Bronchial epithelial cell (primary cell): ENCODE results near the gene FAM81B. TPM values are rescaled to one million over a fixed set of nuclear protein-coding genes. Genes with fewer than 3 reads are reported as not detected.
"Not testable (repeated sequence)": the region's sequence is repeated elsewhere in the genome, so short reads cannot be mapped to it uniquely, and the experiment has no call there.

Experiments
- DNase-seq: peaks from one replicate; pipeline ENCODE4 v3.0.0-alpha.2; 2010; ENCODE audit warnings: low read depth
- FAIRE-seq: peaks from 2 replicates; lab custom pipeline; 2011; peaks lifted over from hg19 to GRCh38; lab: Jason Lieb, UNC
- H3K27me3 ChIP-seq: 2 replicates; pipeline ENCODE4 v1.5.1; 2011; ENCODE audit warnings: low read length; ENCODE audit not compliant: control insufficient read depth, insufficient read depth
- H3K36me3 ChIP-seq: 2 replicates; pipeline ENCODE4 v1.5.1; 2011; ENCODE audit warnings: low read length; ENCODE audit not compliant: control insufficient read depth, insufficient read depth
- H3K4me3 ChIP-seq: 2 replicates; pipeline ENCODE4 v1.5.1; 2011; ENCODE audit warnings: mild to moderate bottlenecking, low read depth, low read length, control low read depth
- CTCF ChIP-seq: IDR thresholded peaks from 2 replicates; pipeline ENCODE4 v1.5.1; 2011; ENCODE audit warnings: mild to moderate bottlenecking, moderate library complexity, low read length, control low read depth, inconsistent platforms; ENCODE audit not compliant: insufficient read depth, severe bottlenecking
- total RNA-seq: library from RNA; depleted of rRNA; stranded (reverse); fragments of >200 nt; gene quantifications from 2 replicates; pipeline ENCODE4 v1.2.1, GENCODE V29; 2014

FAM81B gene
- total RNA-seq, 1 donor from 2014 or later = not detected

- no peak for TF ChIP-seq CTCF
- DNase-seq (no peak), FAIRE-seq (no peak)
- no peak overlapping the region for H3K4me3 ChIP-seq
- no peaks in the 10 kb centered on the region for H3K36me3 ChIP-seq
- H3K27me3 ChIP-seq = no peaks in the 10 kb centered on the region
These were observed 32.3 kb upstream of the FAM81B start for GRCh38 chr5:95358848-95359247.

GRCh38 chr5:95360667-95361066 is 30.5 kb upstream of the FAM81B start:
- not testable (repeated sequence) for FAIRE-seq

GRCh38 chr5:95365302-95366095 is 25.7 kb upstream of the FAM81B start:
- no peak for FAIRE-seq
- no peak for DNase-seq
- no peaks in the 10 kb centered on the region for H3K27me3 ChIP-seq
- no peak overlapping the region for H3K4me3 ChIP-seq
- no peaks in the 10 kb centered on the region for H3K36me3 ChIP-seq
- TF ChIP-seq CTCF = no peak

More at GRCh38 chr5:95360667-95361066, 30.5 kb upstream of the FAM81B start:
- H3K4me3 ChIP-seq, H3K36me3 ChIP-seq, H3K27me3 ChIP-seq, DNase-seq: not testable (repeated sequence)

GRCh38 chr5:95369782-95370181 is 21.4 kb upstream of the FAM81B start:
- no peak for TF ChIP-seq CTCF
- FAIRE-seq = no peak
- H3K4me3 ChIP-seq = no peak overlapping the region
- H3K36me3 ChIP-seq = no peaks in the 10 kb centered on the region
- no peaks in the 10 kb centered on the region for H3K27me3 ChIP-seq
- DNase-seq = no peak

- no peak for FAIRE-seq
These were observed 17.1 kb upstream of the FAM81B start for GRCh38 chr5:95374061-95374460.

DNA sequence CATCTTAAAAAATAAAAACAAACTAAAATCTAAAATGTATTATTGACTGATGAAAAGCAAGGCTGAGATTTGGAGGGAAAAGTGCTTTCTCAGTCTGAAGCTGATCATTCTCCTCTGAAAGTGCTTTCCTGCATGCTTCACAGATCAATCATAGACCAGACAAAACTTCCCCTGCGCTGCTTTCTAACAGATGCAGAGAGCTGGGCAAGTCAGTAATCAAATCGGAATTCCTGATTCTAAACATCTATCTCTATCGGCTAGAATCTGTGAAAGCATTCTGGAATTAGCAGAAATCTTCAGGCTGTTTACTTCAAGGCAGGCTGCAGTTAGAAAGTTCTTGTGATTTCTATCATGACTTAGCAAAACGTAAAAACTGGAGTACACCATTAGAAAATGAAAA is 15.6 kb upstream of the FAM81B start:
- Histone ChIP-seq H3K27me3 (no peaks in the 10 kb centered on the region), H3K4me3 (no peak overlapping the region), H3K36me3 (no peaks in the 10 kb centered on the region)
- FAIRE-seq (no peak), DNase-seq (no peak)
- TF ChIP-seq CTCF = no peak

More at GRCh38 chr5:95374061-95374460, 17.1 kb upstream of the FAM81B start:
- Histone ChIP-seq H3K36me3 (no peaks in the 10 kb centered on the region), H3K27me3 (no peaks in the 10 kb centered on the region), H3K4me3 (no peak overlapping the region)
- no peak for DNase-seq
- TF ChIP-seq CTCF = no peak
